GM10847 (cell line): ENCODE data around the gene FXYD3.

Experiments
- POLR2A ChIP-seq: IDR thresholded peaks from 2 replicates; pipeline ENCODE4 v1.6.1; 2011; ENCODE audit not compliant: insufficient read length; ENCODE audit errors: extremely low read depth

Gene FXYD3

DNA sequence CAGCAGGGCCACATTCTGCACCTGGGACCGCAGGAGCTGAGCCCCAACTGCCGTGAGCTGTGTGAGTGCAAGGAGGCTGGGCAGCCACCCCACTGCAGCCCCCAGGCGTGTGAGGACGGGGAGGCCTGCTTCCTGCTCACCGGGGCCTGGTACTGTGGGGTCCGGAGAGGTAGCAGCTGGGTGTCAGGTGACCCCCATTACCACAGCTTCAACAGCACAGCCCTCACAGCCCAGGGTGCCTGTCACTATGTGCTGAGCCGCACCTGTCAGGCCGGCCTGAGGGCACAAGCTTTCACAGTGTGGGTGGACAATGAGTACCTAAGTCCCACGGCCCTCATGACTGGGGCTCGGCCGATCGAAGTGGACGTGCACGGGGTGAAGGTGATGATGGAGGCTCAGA lies 35.8 kb upstream of the FXYD3 start:
- no peak for TF ChIP-seq POLR2A

DNA sequence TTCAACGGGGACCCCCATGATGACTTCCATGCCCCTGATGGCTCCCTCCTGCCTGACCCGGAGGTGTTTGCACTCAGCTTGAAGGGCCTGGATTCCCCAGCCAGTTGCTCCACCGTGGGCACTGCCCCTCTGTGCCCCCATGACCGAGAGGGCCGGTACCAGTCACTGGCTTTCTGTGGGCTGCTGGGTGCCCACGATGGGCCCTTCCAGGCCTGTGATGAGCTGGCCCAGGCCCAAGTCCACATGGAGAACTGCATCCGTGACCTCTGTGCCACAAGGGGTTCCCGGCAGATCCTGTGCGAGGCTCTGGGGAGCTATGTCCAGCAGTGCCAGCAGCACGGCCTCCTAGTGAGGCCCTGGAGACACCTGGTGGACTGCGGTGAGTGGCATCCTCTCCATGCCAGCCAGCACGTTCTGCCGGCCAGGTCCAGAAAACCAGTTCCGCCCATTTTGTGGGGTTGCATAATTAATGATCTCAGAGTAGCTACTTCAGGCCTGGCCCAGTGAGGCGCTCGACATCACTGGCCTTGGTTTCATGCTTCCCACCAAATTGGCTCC lies 34.9 kb upstream of the FXYD3 start:
- TF ChIP-seq POLR2A = no peak

GRCh38 chr19:35081201-35081600 lies 34.4 kb upstream of the FXYD3 start:
- no peak for TF ChIP-seq POLR2A

- no peak for TF ChIP-seq POLR2A
These were observed 31.7 kb upstream of the FXYD3 start for GRCh38 chr19:35083691-35084508.

GRCh38 chr19:35084509-35084762 lies 31.2 kb upstream of the FXYD3 start:
- no peak for TF ChIP-seq POLR2A

DNA sequence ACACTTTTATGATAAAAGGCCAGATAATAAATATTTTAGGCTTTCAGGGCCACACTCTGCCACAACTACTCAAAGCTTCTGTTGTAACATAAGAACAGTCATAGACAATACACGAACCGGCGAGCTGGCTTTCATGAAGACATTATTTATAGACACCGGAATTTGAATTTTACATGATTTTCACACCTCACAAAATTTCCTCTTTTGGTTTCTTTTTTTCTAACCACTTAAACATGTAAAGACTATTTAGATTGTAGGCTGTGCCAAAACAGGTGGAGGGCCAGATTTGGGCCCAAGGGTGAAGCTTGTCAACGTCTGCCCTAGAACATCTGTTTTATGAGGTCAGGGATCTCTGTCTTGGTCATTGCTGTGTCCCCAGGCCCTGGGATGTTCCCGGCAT lies 29.7 kb upstream of the FXYD3 start:
- no peak for TF ChIP-seq POLR2A

GRCh38 chr19:35086455-35086854 lies 29.2 kb upstream of the FXYD3 start:
- no peak for TF ChIP-seq POLR2A

GRCh38 chr19:35087393-35087792 lies 28.2 kb upstream of the FXYD3 start:
- TF ChIP-seq POLR2A = no peak

- no peak for TF ChIP-seq POLR2A
These were observed 27.3 kb upstream of the FXYD3 start for GRCh38 chr19:35088131-35088913.

GRCh38 chr19:35089554-35089953 lies 26.1 kb upstream of the FXYD3 start:
- no peak for TF ChIP-seq POLR2A

- TF ChIP-seq POLR2A = no peak
These were observed 25.5 kb upstream of the FXYD3 start for GRCh38 chr19:35090160-35090505.

DNA sequence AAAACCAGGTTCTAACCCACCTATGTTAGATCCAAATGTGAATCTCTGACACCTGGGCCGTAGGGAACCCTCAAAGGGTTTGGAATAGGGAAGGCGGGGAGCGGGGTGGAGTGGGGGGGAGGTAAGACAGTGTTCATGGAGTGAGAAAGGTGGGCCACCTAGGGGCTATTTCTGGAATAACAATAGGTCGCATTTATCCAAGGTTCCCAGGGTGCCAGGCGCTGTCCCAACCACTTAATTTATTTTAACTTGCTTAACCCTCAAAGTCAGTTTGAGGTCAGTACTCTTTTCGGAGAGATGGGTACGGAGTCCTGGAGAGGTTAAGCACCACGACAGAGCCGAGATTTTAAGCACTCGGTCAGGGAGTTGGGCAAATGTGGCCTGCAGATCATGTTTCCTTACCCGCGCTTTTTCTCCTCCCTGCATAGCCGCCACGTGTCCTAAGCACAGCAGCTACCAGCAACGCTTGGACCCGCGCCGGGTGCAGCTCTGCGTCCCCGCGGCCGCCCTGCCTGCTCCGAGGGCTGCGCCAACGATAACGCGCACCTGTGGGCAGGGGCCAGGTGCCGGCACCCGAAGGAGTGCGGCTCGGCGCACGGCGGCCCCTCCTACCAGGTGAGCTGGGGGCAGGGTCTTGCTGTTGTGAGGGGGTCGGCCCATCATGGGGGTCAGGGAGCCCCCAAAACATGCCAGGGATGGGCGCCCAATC lies 25.0 kb upstream of the FXYD3 start:
- TF ChIP-seq POLR2A = no peak

DNA sequence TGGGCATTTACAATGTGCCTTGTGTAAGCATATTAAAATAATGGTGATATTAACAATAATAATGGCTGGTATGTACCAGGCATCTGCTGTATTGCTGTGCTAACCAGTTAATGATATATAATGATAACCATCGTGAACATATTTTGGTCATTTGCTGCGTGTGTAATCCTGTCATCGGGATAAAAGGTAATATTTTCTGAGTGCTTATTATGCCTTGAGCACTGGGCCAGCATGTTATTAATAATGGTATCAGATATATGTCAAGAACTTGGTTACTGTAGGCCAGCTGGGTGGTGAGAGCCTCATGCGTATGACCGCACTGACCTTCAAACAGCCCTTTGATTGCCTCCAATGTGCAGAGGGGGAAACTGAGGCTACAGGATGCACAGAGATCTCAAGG lies 22.2 kb upstream of the FXYD3 start:
- TF ChIP-seq POLR2A = no peak

DNA sequence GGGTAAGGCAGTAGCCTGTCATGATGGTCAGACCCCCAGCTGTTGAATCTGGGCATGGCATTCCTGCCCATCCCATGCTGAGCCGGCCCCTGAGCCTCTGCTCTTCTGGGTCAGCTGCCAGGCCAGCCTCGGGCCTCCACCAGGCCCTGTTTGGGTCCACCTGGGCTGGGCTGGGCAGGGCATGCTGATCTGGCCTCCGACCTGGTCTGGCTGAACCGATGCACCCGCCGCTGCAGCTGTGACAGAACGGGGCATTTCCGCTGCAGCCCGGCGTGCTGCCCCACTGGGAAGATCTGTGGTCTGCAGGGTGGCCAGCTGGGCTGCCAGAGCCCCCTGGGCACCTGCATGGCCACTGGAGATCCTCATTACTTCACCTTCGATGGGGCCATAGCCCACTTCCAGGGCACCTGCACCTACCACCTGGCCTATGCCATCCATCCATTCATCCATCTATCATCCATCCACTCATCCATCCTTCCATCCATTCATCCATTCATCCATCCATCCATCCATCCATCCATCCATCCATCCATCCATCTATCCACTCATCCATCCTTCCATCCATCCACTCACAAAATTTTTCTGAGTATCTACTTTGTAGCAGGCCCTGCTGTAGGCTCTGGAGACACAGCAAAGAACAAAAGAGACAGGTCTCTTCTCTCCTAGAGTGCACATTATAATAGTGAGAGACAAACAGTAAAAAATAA lies 21.5 kb upstream of the FXYD3 start:
- no peak for TF ChIP-seq POLR2A

- TF ChIP-seq POLR2A = no peak
These were observed 21.0 kb upstream of the FXYD3 start for GRCh38 chr19:35094656-35095055.

DNA sequence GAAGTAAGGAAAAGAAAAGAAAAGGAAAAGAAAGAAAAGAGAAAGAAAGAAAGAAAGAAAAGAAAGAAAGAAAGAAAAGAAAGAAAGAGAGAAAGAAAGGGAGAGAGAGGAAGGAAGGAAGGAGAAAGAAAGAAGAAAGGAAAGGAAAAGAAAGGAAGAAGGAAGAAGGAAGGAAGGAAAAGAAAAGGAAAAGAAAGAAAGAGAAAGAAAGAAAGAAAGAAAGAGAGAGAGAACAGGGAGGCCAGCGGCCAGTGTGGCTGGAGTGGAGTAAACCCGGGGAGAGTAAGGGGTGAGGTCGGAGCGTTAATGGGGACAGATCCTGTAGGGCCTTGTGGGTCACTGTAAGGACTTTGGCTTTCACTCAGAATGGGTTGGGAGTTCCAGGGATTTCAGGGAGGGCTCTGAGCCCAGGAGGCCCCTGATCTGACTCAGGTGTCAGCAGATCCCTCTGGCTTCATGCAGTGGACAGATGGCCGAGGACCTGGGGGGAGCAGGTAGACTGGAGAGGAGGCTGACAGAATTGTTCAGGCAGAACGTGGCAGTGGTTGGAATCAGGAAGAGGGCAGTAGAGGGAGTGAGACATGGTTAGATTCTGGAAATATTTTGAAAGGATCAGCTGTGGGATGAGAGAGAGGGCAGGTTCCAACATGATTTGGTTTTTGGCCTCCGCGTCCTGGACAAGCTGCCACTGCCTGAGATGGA lies 19.8 kb upstream of the FXYD3 start:
- no peak for TF ChIP-seq POLR2A
